Measurements from ENCODE around the gene ADAP1. TPM values are rescaled to one million over a fixed set of nuclear protein-coding genes. Genes with fewer than 3 reads are reported as not detected.

The ADAP1 gene
- total and polyA plus RNA-seq, 12 donors = 2.3 to 14.9 (median 9.7) TPM

DNA sequence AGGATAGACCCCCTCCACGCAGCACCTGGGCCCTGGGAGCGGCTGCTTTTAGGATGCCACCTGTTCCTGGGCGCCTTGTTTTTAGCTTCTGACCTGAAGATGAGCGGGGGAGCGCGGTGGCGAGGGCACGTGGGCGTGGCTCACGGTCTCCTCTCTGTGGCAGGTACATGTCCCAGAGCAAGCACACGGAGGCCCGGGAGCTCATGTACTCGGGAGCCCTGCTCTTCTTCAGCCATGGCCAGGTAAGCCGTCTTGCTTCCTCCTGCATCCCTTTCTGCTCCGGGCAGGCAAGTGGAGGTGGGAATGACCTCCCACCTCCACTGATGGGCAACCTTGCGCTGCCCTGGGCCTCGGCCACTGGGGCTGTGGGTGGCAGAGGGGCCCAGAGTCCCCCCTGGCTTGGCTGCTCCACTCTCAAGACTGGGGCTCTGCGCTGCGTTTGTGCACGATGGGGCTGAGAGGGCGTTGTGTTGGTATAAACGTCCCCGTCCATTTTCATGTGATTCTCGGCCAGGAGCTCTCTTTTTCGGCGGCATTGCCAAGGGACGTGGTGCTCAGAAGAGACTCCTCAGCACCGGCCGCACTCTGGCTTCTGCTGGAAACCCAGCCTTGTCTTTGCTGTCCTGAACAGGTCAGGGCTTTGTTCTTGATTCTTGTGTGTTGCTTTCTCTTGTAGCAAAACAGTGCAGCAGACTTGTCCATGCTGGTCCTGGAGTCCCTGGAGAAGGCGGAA lies 68.4 kb downstream of the ADAP1 start:
- intact Hi-C loops (cut with DNase I) = loop anchor here in 1 of 10 donors (10.0 kb wide), 1 partner anchor 79 kb away; no protein-coding TSS in a partner anchor
- peak in 1 of 2 donors; percentile 11 for DNase-seq
- H3K4me3 ChIP-seq = no peak overlapping the region
- TF ChIP-seq, protein P1, sequence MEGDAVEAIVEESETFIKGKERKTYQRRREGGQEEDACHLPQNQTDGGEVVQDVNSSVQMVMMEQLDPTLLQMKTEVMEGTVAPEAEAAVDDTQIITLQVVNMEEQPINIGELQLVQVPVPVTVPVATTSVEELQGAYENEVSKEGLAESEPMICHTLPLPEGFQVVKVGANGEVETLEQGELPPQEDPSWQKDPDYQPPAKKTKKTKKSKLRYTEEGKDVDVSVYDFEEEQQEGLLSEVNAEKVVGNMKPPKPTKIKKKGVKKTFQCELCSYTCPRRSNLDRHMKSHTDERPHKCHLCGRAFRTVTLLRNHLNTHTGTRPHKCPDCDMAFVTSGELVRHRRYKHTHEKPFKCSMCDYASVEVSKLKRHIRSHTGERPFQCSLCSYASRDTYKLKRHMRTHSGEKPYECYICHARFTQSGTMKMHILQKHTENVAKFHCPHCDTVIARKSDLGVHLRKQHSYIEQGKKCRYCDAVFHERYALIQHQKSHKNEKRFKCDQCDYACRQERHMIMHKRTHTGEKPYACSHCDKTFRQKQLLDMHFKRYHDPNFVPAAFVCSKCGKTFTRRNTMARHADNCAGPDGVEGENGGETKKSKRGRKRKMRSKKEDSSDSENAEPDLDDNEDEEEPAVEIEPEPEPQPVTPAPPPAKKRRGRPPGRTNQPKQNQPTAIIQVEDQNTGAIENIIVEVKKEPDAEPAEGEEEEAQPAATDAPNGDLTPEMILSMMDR (IDR thresholded peaks at IDR 0.05) = no peak
- H3K27me3 ChIP-seq = no peaks in the 10 kb centered on the region
- H3K36me3 ChIP-seq = peaks cover 0 to 47% (median 26%) of the 10 kb centered on the region in 9 donors
- H3K4me1 ChIP-seq = peaks cover 17 to 50% (median 31%) of the 10 kb centered on the region in 9 donors
- ATAC-seq = no peak
- 81 to 96% methylated on average over 30 of the region's 30 CpGs for WGBS, 2 donors
- peak overlapping the region in 2 of 10 donors; percentile 22 to 43 for H3K27ac ChIP-seq
- no peaks in the 10 kb centered on the region for H3K9me3 ChIP-seq

DNA sequence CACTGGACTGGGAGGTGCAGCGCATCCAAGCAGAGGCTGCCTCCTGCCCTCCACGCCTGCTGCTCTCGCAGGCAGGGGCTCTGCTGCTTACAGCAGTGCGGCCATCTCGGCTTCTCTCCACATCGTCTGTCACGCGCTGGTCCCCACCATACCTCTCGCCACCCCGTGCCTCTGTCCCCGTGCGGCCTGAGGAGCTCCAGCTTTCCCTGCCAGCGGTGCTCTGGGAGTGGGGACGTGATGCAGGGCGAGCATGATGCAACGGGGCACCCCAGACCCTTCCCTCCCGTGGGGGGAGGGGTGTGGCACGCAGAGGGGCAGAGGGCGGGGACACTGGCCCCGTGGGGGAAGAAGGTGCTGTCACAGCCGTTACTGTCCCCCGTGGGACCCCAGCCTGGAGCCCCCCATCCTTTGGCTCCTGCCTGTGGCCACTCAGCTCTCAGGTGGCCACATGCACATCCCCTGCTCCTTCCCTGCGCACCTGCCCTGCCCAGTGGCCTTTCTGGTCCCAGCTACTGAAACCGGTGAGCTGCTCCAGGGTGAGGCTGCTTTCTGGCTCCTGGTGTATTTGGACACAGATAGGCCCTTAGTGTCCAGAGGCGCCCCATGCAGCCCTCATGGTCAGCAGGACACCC lies 69.1 kb downstream of the ADAP1 start:
- Histone ChIP-seq H3K4me3 (no peak overlapping the region), H3K4me1 (peaks cover 17 to 57% (median 32%) of the 10 kb centered on the region in 9 donors), H3K36me3 (peaks cover 0 to 40% (median 21%) of the 10 kb centered on the region in 9 donors), H3K9me3 (no peaks in the 10 kb centered on the region), H3K27ac (no peak overlapping the region), H3K27me3 (no peaks in the 10 kb centered on the region)
- TF ChIP-seq, protein P1 (IDR thresholded peaks at IDR 0.05) = no peak
- DNase-seq (peak in 1 of 2 donors; percentile 12), ATAC-seq (no peak)
- intact Hi-C loops (cut with DNase I) = loop anchor here in 1 of 10 donors (10.0 kb wide), 1 partner anchor 79 kb away; no protein-coding TSS in a partner anchor
- WGBS, 2 donors = 81 to 85% methylated on average over 25 of the region's 25 CpGs

DNA sequence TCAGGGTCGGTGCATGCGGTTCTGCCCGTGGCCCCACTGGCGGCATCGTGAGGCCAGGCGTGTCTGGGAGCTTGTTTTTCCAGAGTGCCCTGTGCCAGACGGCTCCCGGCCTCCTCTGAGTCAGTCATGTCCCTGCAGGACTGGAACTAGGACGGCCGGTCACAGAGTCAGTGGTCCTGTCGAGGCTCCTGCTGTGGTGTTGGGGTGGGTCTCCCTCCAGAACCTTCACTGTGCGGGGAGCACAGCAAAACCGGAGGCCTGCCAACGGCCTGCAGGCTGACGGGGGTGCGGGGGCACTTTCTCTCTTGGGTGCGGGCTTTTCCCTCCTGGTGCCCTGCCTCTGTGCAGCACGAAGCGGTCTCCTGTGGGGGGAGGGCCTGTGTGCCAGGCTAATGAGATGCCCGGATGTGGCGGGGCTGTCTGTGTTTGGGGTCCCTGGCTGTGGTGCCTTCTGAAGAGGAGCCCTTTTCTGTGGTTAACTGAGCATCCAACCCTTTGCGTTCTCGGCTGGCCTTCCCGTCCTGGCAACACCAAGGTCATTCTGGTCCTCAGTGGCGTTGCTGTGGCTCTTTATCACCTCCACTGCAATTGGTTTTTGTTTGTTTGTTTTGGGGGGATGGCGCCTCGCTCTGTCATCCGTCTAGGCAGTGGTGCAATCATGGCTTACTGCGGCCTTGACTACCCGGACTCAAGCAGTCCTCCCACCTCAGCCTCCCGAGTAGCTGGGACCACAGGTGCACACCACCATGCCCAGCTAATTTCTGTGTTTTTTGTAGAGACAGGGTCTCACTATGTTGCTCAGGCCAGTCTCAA lies 70.1 kb downstream of the ADAP1 start:
- Histone ChIP-seq H3K27me3 (no peaks in the 10 kb centered on the region), H3K9me3 (no peaks in the 10 kb centered on the region), H3K36me3 (peaks cover 0 to 44% (median 21%) of the 10 kb centered on the region in 9 donors), H3K27ac (no peak overlapping the region), H3K4me1 (peaks cover 17 to 67% (median 42%) of the 10 kb centered on the region in 9 donors), H3K4me3 (no peak overlapping the region)
- 86 to 89% methylated on average over 31 of the region's 31 CpGs for WGBS, 2 donors
- DNase-seq = no peak
- intact Hi-C loops (cut with DNase I) = loop anchor here in 1 of 10 donors (10.0 kb wide), 1 partner anchor 80 kb away; no protein-coding TSS in a partner anchor
- TF ChIP-seq, protein P1 (IDR thresholded peaks at IDR 0.05) = no peak
- peak in 1 of 8 donors; percentile 2 for ATAC-seq

Data from heart right ventricle (tissue), 16 donors.